HEK293T (cell line): Measurements from ENCODE around the gene PLEKHA7.

Experiments used
- ARNT ChIP-seq: fragments of 450-650 bp; IDR thresholded peaks from 2 replicates; pipeline ENCODE4 v1.6.1; 2017; ENCODE audit warnings: mild to moderate bottlenecking
- BHLHE40 ChIP-seq: fragments of 450-650 bp; IDR thresholded peaks from 2 replicates; pipeline ENCODE4 v1.6.1; 2016; ENCODE audit warnings: mild to moderate bottlenecking, moderate library complexity, borderline replicate concordance
- ELF4 ChIP-seq: fragments of 450-650 bp; IDR thresholded peaks from 2 replicates; pipeline ENCODE4 v1.6.1; 2017; ENCODE audit warnings: antibody characterized with exemption
- FOXA1 ChIP-seq: fragments of 450-650 bp; IDR thresholded peaks from 2 replicates; pipeline ENCODE4 v1.6.1; 2016; ENCODE audit warnings: mild to moderate bottlenecking
- FOXM1 ChIP-seq: fragments of 450-650 bp; IDR thresholded peaks from 2 replicates; pipeline ENCODE4 v1.6.1; 2017; ENCODE audit warnings: mild to moderate bottlenecking, borderline replicate concordance
- HDGF ChIP-seq: fragments of 450-650 bp; IDR thresholded peaks from 2 replicates; pipeline ENCODE4 v1.6.1; 2017; ENCODE audit warnings: antibody characterized with exemption, borderline replicate concordance
- NFRKB ChIP-seq: fragments of 450-650 bp; IDR thresholded peaks from 2 replicates; pipeline ENCODE4 v1.6.1; 2016; ENCODE audit warnings: mild to moderate bottlenecking, moderate library complexity
- PKNOX1 ChIP-seq: fragments of 450-650 bp; IDR thresholded peaks from 2 replicates; pipeline ENCODE4 v1.6.1; 2016
- SP1 ChIP-seq: fragments of 450-650 bp; IDR thresholded peaks from 2 replicates; pipeline ENCODE4 v1.6.1; 2017

DNA sequence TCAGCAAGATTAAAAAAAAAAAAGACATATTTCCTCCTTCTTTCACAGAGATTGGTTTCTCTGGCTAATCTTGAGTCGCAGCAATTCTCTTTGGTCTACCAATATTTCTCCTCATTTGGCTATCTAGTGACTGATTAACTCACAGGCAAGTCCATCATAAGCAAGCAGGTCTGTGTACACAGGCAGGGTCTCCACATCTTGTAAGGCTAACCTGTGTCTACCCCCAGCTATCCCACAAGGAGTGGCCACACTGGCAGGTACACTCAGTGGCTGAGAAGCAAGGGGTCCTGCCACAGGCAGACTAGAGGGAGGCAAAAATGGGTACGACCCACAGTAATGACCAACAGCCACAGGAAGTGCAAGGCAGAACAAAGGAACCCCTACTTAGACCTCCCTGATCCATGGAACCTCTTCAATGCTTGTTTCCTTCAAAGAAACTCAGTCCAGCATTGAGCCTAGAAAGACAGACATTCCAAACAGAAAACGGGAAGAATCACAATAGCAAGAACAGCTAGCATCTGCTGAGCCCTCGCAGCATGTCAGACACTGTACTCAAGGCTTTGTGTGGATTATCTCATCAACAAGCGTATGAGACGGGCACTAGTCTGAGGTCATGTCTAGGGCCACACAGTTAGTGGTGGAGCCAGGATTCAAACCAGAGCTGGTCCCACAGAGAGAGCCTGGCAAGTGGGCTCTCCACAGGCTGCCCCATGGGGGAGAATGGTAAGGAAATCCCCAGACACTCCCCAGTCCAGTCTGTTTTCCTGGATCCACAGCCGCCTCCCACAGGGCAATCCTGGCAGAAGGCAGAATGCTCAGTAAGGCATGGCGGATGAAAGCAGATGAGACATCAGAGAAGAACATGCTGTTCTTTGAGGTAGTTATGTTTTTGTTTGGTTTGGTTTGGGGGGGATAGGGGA is 34.3 kb downstream of the PLEKHA7 start:
- TF ChIP-seq PKNOX1 = no peak
- TF ChIP-seq ARNT = no peak
- TF ChIP-seq SP1 = no peak
- TF ChIP-seq FOXM1 = no peak
- no peak for TF ChIP-seq NFRKB
- no peak for TF ChIP-seq ELF4
- TF ChIP-seq FOXA1 = no peak
- no peak for TF ChIP-seq BHLHE40
- TF ChIP-seq HDGF = no peak
